Keratinocyte (primary cell): Measurements from ENCODE around the gene JHY.

Experiments used
- CTCF ChIP-seq, 3 experiments: IDR thresholded peaks in 1 of 3; conservative IDR thresholded peaks in 1 of 3; optimal IDR thresholded peaks in 1 of 3; 2 replicates in 2 of 3; 3 replicates in 1 of 3; pipeline versions ENCODE3 to v1.5.1; 2011; ENCODE audit warnings: low read length in 3 of 3, mild to moderate bottlenecking in 3 of 3, moderate library complexity in 2 of 3, control low read depth in 1 of 3, inconsistent platforms in 1 of 3; ENCODE audit not compliant: insufficient read depth in 2 of 3; ENCODE audit errors: extremely low read depth in 1 of 3
- EZH2 ChIP-seq: IDR thresholded peaks from one replicate; pipeline ENCODE4 v1.6.1; 2012; ENCODE audit warnings: inconsistent platforms, mild to moderate bottlenecking, low read length, moderate library complexity

- TF ChIP-seq CTCF (optimal IDR thresholded peaks at IDR 0.05 in 1 of 3, IDR thresholded peaks at IDR 0.05 in 1 of 3, conservative IDR thresholded peaks at IDR 0.05 in 1 of 3; ENCODE audit: extremely low read depth in 1 of 3, insufficient read depth in 2 of 3, low read length in 3 of 3) (no peak), EZH2 (no peak)
Observed at GRCh38 chr11:122836916-122837315, 45.6 kb upstream of the JHY start.
